AG08395 (cell line): Measurements from ENCODE around the gene USP35.
"Not testable (repeated sequence)": the region's sequence is repeated elsewhere in the genome, so short reads cannot be mapped to it uniquely, and the experiment has no call there.

Experiments used
- DNase-seq: peaks from one replicate; pipeline ENCODE4 v3.0.0; 2012; ENCODE audit warnings: mixed read lengths, low spot score

The USP35 gene

GRCh38 chr11:78233046-78233445 lies 44.3 kb downstream of the USP35 start:
- DNase-seq = not testable (repeated sequence)

DNA sequence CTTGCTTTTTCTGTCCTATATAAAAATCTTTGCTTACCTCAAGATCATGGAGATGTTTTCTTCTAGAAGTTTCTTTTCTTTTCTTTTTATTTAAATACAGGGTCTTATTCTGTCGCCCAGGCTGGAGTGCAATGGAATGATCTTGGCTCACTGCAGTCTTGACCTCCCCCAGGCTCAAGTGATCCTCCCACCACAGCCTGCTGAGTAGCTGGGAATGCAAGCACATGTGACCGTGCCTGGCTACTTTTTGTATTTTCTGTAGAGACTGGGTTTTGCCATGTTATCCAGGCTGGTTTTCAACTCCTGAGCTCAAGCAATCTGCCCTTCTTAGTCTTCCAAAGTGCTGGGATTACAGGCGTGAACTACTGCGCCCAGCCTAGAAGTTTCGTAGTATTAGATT lies 45.3 kb downstream of the USP35 start:
- DNase-seq = no peak

- no peak for DNase-seq
Observed at GRCh38 chr11:78237293-78238046, 48.8 kb downstream of the USP35 start.

GRCh38 chr11:78239781-78240180 lies 51.1 kb downstream of the USP35 start:
- no peak for DNase-seq

DNA sequence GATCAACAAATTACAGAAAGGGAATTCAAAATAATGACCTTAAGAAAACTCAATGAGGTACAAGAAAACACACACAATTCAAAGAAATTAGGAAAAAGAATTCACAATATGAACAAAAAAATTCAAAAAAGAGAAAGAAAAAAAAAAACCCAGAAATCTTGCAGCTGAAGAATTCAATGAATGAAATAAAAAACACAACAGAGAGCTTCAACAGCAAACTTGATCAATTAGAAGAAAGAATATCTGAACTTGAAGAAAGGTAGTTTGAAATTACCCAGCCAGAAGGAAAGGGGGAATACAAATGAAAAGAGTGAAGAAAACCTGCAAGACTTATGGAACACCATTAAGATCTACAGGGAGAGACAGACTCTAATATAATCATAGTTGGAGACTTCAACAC lies 52.8 kb downstream of the USP35 start:
- no peak for DNase-seq

DNA sequence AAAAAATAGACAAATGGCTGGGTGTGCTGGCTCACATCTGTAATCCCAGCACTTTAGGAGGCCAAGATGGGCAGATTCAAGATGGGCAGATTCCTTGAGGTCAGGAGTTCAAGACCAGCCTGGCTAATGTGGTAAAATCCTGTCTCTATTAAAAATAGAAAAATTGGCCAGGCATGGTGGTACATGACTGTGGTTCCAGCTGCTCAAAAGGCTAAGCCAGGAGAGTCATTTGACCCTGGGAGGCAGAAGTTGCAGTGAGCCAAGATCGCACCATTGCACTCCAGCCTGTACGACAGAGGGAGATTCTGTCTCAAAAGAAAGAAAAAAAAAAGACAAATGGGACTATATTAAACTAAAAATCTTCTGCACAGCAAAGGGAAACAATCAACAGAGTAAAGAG lies 55.4 kb downstream of the USP35 start:
- no peak for DNase-seq

- no peak for DNase-seq
Observed at GRCh38 chr11:78244546-78245255, 56.0 kb downstream of the USP35 start.

DNA sequence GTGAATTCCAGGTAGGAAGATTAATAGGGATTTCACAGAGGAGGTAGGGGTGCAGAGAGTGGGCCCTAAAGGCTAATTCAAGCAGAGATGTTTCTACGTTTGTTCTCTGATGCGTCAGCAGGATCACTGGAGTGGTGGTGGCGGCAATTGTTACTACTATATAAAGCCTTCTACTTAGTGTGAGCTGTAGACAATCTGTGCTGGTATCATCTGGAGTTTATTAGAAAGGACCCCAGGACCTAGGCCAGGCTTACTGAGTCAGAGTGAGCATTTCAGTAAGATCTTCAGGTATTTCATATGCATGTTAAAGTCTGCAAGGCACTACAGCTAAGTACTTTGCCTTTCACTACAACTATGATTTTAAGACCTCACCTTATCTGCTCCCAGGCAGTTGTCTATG lies 59.5 kb downstream of the USP35 start:
- no peak for DNase-seq

- no peak for DNase-seq
Observed at GRCh38 chr11:78248903-78249302, 60.2 kb downstream of the USP35 start.

GRCh38 chr11:78250099-78250498 lies 61.4 kb downstream of the USP35 start:
- no peak for DNase-seq

DNA sequence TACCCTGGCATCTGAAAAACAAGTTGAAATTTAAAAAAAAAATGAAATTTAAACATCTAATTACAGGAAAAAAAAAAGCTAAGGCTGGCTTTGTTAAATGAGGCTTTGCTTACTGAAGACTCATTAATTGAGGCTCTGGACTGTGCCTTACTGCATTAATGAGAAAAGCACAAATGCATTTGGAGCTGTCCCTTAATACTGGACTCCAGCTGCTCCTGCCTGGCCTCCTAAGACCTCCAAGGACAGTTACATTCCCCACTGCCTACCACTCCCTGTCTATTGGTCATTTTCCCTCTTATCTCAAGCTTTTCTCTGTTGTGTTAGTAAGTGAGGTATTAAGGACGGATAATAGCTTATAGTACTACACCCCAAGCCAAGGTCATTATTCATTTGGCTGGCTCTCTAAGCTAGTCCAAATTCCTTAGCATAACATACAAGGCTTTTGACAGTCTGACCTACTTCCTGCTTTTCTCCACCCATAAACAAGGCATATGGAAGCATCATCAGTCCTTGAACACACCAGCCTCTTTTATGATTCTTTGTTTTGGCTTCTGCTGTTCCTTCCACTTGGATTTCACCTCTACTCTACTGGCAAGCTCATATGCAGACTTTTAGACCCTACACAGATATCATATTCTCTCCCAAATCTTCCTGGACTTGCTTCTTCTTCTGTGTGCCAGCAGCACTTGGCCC lies 62.5 kb downstream of the USP35 start:
- DNase-seq = peak; percentile 30

DNA sequence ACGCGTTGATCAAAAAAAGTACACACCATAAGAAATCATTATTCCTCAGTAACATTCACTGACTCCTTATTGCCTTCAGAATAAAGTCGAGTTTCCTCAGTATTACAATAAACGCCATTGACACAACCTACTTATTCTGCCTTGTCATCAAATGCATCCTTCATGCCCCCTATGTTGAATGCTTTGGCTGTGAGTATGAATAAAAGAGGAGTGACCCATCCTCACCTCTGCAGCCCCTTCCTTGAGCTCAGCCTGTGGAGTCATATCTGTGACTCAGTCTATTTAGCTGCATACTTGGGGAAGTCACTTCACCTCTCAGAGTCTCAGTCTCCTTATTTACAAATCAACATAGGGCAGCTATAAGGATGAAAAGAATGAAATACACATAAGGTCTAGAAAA lies 65.1 kb downstream of the USP35 start:
- no peak for DNase-seq

- no peak for DNase-seq
Observed at GRCh38 chr11:78254268-78254667, 65.5 kb downstream of the USP35 start.

- no peak for DNase-seq
Observed at GRCh38 chr11:78255919-78256318, 67.2 kb downstream of the USP35 start.

DNA sequence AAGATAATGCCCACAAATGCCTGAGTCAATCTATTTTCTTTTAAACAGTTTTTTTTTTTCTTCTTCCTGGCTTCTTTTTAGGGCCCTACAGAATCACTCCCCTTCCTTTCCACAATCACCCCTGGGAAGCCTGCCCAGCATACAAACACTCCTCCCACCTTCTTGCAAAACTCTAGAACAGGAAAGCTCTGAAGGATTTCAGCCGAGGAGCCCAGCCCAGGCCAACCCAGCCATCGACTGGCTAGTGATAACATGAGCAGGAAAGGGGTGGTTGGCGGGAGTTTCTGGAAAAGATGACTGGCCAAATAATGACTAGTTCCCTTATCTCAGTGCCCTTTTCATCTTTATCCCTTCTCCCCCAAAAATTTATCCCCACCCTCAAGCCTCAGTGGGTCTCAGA lies 68.2 kb downstream of the USP35 start:
- peak; percentile 78 for DNase-seq

DNA sequence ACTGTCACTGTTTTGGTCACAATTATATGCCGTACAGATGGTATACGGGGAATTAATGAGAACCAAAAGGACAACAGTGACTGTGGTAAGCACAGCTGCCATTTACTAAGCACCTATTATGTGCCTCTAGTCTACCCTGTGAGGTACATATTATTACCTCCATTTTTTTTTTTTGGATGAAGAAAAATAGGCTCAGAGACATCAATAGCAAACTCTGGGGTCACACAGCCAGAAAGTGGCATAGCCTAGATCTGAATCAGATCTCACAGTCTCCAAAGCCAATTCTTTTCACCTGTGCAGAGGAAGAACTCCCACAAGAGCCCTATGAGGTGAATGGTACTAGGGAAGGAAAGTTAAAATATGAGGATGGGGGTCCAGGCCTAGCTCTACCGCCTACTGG lies 68.9 kb downstream of the USP35 start:
- no peak for DNase-seq

DNA sequence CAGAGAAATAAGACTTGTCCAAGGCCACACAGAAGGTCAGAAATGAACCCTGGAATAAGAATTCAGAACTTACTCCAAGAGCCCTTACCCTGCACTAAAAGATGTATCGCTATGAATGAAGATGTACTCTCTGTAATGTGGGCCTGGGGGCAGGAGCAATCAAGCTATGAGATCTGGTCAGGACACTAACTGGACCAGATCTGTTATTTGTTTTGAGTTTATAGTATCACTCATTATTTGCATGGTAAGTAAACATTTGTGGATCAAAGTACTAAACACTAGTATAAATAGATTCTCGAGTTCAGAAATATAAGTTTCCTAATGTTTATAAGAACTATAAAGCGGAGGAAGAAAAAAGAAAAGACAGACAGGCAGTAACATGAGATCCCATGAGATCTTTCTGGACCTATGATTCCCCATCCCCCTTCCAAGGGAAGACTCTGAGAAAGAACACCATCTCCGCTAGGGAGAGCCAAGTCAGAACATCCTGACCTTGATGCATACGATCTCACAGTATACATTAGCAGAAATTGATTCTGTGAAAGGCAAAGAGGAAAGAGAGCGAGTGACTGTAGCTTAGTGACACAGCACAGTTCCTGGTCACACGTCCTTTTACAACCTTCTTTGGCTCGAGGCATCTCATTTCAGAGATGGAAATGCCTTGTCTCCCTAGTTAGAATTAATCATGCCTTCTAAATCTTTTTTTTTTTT lies 71.2 kb downstream of the USP35 start:
- DNase-seq = no peak

- no peak for DNase-seq
Observed at GRCh38 chr11:78261367-78261766, 72.6 kb downstream of the USP35 start.

GRCh38 chr11:78261828-78262227 lies 73.1 kb downstream of the USP35 start:
- no peak for DNase-seq

GRCh38 chr11:78262238-78262637 lies 73.5 kb downstream of the USP35 start:
- no peak for DNase-seq

DNA sequence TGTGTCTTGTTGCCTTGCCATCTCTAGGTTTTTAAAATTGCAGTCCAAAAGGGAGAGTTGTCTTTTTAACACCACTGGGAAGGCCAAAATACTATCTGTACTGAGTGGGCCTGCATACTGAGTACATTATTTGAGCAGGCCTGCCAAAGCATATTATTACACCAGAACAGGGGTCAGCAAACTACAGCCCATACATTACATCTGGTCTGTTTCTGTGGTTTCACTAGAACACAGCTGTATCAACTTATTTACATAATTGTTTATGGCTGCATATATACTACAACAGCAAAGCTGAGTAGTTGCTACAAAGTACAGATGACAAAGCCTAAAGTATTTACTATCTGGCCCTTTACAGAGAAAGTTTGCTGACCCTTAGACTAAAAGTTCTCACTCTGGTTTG lies 74.0 kb downstream of the USP35 start:
- DNase-seq = no peak
